VCaP (cell line): ENCODE measurements around the gene N4BP2L2.

Experiments
- H3K27ac ChIP-seq: fragments of 450-650 bp; 2 replicates; pipeline ENCODE4 v1.5.1; 2017
- CTCF ChIP-seq: fragments of 450-650 bp; conservative IDR thresholded peaks from 2 replicates; pipeline ENCODE4 v1.5.1; 2017; ENCODE audit warnings: mild to moderate bottlenecking, moderate library complexity

The N4BP2L2 gene

GRCh38 chr13:32390048-32390447, 148.5 kb downstream of the N4BP2L2 start:
- TF ChIP-seq CTCF, result no peak
- no peak overlapping the region for H3K27ac ChIP-seq

DNA sequence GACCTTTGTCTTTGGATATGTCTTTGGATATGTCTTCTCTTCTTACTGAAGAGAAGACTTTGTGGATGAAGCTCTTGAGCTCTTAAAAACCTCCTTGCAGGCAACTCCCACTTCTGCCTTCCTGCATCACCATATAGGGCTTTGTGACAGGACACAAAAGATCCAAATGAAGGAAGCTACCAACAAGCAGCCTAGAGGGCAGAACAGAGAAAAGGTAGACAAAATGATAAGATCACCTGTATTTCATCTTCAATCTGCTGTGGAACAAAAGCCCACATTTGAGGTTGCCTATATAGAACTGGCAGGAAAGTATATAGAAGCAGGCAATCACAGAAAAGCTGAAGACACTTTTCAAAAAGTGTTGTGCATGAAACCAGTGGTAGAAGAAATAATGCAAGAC, 153.2 kb downstream of the N4BP2L2 start:
- no peak for TF ChIP-seq CTCF
- H3K27ac ChIP-seq, result no peak overlapping the region

- no peak for TF ChIP-seq CTCF
- no peak overlapping the region for H3K27ac ChIP-seq
These were observed 153.9 kb downstream of the N4BP2L2 start for GRCh38 chr13:32384702-32385101.

GRCh38 chr13:32383836-32384618, 154.6 kb downstream of the N4BP2L2 start:
- TF ChIP-seq CTCF, result no peak

More at GRCh38 chr13:32383836-32384618, 154.6 kb downstream of the N4BP2L2 start:
- no peak overlapping the region for H3K27ac ChIP-seq
